ENCODE measurements around the gene IL19. TPM values are rescaled to one million over a fixed set of nuclear protein-coding genes. Genes with fewer than 3 reads are reported as not detected.

The IL19 gene
- total RNA-seq: not detected in 2 replicates

GRCh38 chr1:206770531-206771337 lies at the start of gene IL19:
Gene IL19, plus strand, starts transcription at chr1:206770773. Its CDS starts 65,890 bp downstream, at chr1:206836663.

GRCh38 chr1:206772243-206772937 lies 1.8 kb downstream of the IL19 start, which contains the start of gene IL10:
Gene IL10, minus strand, starts transcription at chr1:206772494. Its CDS starts 59 bp downstream, at chr1:206772435.

GRCh38 chr1:206864939-206865671 lies 94.5 kb downstream of the IL19 start, which contains the start of gene IL20:
Gene IL20, plus strand, starts transcription at chr1:206865623. Its CDS starts 230 bp downstream, at chr1:206865853.

Other genes starting within 250 kb of the IL19 start
- 43.5 and 46.8 TPM in 2 replicates for gene EIF2D, start 158.3 kb upstream of the IL19 start, total RNA-seq
- 16.9 and 17.2 TPM in 2 replicates for gene DYRK3, start 135.2 kb upstream of the IL19 start, total RNA-seq
- gene MAPKAPK2, start 85.9 kb upstream of the IL19 start, total RNA-seq: 24.4 and 24.9 TPM in 2 replicates
- gene IL10, start 1.7 kb downstream of the IL19 start, total RNA-seq: not detected in 2 replicates
- gene IL20, start 94.8 kb downstream of the IL19 start, total RNA-seq: not detected in 2 replicates
- 0.15 TPM in 1 of 2 replicates, not detected in the other for gene IL24, start 126.7 kb downstream of the IL19 start, total RNA-seq
- gene FCMR, start 151.2 kb downstream of the IL19 start, total RNA-seq: 0.32 TPM in 1 of 2 replicates, not detected in the other
- not detected in 2 replicates for gene PIGR, start 175.7 kb downstream of the IL19 start, total RNA-seq
- gene FCAMR, start 199.7 kb downstream of the IL19 start, total RNA-seq: not detected in 2 replicates